A673 (cell line): ENCODE results near the gene SSR1. TPM values are rescaled to one million over a fixed set of nuclear protein-coding genes. Genes with fewer than 3 reads are reported as not detected.
A peak's percentile ranks its signal among the peaks of the same experiment; 100 is the strongest.

Experiments
- BruUV-seq: library from RNA; stranded (reverse); fragments of 400-500 nt; replicated peaks from 2 replicates; lab custom pipeline; 2021; lab: Mats Ljungman, UMichigan
- CTCF ChIA-PET: fragments of 300-600 bp; sonication (Branson Sonifier 250); formaldehyde crosslinking; loops from one replicate; lab custom pipeline; 2022; ENCODE audit warnings: antibody characterized with exemption; lab: Charles Lee
- POLR2A ChIA-PET: fragments of 300-600 bp; sonication (Branson Sonifier 250); formaldehyde crosslinking; loops from one replicate; lab custom pipeline; 2022; ENCODE audit warnings: antibody characterized with exemption; ENCODE audit not compliant: low non-redundant PET; lab: Charles Lee
- DNase-seq: peaks from one replicate; pipeline ENCODE4 v3.0.0-alpha.2; 2015; ENCODE audit warnings: low spot score
- H3K27ac ChIP-seq: fragments of 200-600 bp; sonication (generic); 2 replicates; pipeline ENCODE4 v1.5.1; 2016; ENCODE audit warnings: mixed run types, low read depth, mild to moderate bottlenecking, mixed read lengths, antibody characterized with exemption, low read length; ENCODE audit not compliant: poor library complexity, severe bottlenecking
- H3K27me3 ChIP-seq: fragments of 200-600 bp; sonication (generic); replicated peaks from 2 replicates; pipeline ENCODE4 v1.6.1; 2017; ENCODE audit warnings: mixed run types, low read depth, mild to moderate bottlenecking, mixed read lengths, antibody characterized with exemption, low read length; ENCODE audit not compliant: insufficient read depth, poor library complexity
- H3K36me3 ChIP-seq: fragments of 200-600 bp; sonication (generic); 2 replicates; pipeline ENCODE4 v1.6.1; 2016; ENCODE audit warnings: mixed run types, mild to moderate bottlenecking, mixed read lengths, antibody characterized with exemption, low read length; ENCODE audit not compliant: insufficient read depth, poor library complexity, severe bottlenecking
- H3K4me1 ChIP-seq: fragments of 200-600 bp; sonication (generic); 2 replicates; pipeline ENCODE4 v1.6.1; 2017; ENCODE audit warnings: mixed run types, mild to moderate bottlenecking, mixed read lengths, antibody characterized with exemption, low read length; ENCODE audit not compliant: insufficient read depth, poor library complexity, severe bottlenecking
- H3K4me3 ChIP-seq: fragments of 200-600 bp; sonication (generic); 2 replicates; pipeline ENCODE4 v1.5.1; 2016; ENCODE audit warnings: low read depth, mixed run types, mild to moderate bottlenecking, mixed read lengths, low read length; ENCODE audit not compliant: poor library complexity, severe bottlenecking
- H3K9me3 ChIP-seq: fragments of 200-600 bp; sonication (generic); 2 replicates; pipeline ENCODE4 v1.6.1; 2016; ENCODE audit warnings: mixed run types, low read depth, mild to moderate bottlenecking, mixed read lengths, antibody characterized with exemption, low read length; ENCODE audit not compliant: poor library complexity, severe bottlenecking
- CTCF ChIP-seq: fragments of 300-800, 200-600 bp; sonication (generic); conservative IDR thresholded peaks from 2 replicates; pipeline ENCODE4 v1.5.1; 2017; ENCODE audit warnings: low read depth, mild to moderate bottlenecking, antibody characterized with exemption, low read length, moderate library complexity, mixed read lengths
- EZH2 ChIP-seq: fragments of 200-600 bp; sonication (generic); IDR thresholded peaks from 2 replicates; pipeline ENCODE4 v1.6.1; 2017; ENCODE audit warnings: borderline replicate concordance, low read depth, mild to moderate bottlenecking, mixed read lengths, antibody characterized with exemption, low read length; ENCODE audit not compliant: poor library complexity, severe bottlenecking
- intact Hi-C: fragments of 100-400 bp; cut with micrococcal nuclease; formaldehyde crosslinking; loops from one replicate; pipeline ENCODE4 v1.10.0; 2022; ENCODE audit not compliant: unreplicated experiment
- total RNA-seq: library from RNA; stranded (reverse); gene quantifications from 2 replicates; pipeline ENCODE4 v1.2.3, GENCODE V29; 2021

SSR1 gene
- total RNA-seq, 1 experiment from 2014 or later, result 161 TPM

GRCh38 chr6:7314414-7314813, 1.4 kb upstream of the SSR1 start:
- no peak overlapping the region for H3K27ac ChIP-seq
- intact Hi-C loops, result no loop called here

GRCh38 chr6:7313505-7314165, 636 bp upstream of the SSR1 start:
- CTCF ChIA-PET, result no interaction called here
- no peaks in the 10 kb centered on the region for H3K9me3 ChIP-seq
- peak overlapping the region; percentile 59 for H3K27ac ChIP-seq
- H3K4me1 ChIP-seq, result no peaks in the 10 kb centered on the region
- H3K4me3 ChIP-seq, result peak overlapping the region; percentile 85
- H3K27me3 ChIP-seq, result no peaks in the 10 kb centered on the region
- POLR2A ChIA-PET, result no interaction called here
- peaks cover 18% of the 10 kb centered on the region for H3K36me3 ChIP-seq
- TF ChIP-seq CTCF (no peak), EZH2 (no peak)
- TSS peak; percentile 98 for BruUV-seq
- intact Hi-C loops, result loop anchor here (2.0 kb wide), 1 partner anchor 77 kb away; no protein-coding TSS in a partner anchor
- DNase-seq, result no peak

More at GRCh38 chr6:7314414-7314813, 1.4 kb upstream of the SSR1 start:
- TF ChIP-seq CTCF (no peak), EZH2 (no peak)
- H3K4me1 ChIP-seq, result no peaks in the 10 kb centered on the region
- ChIA-PET CTCF (no interaction called here), POLR2A (no interaction called here)
- H3K9me3 ChIP-seq, result no peaks in the 10 kb centered on the region
- no peaks in the 10 kb centered on the region for H3K27me3 ChIP-seq
- BruUV-seq, result no TSS peak
- H3K36me3 ChIP-seq, result peaks cover 10% of the 10 kb centered on the region
- no peak overlapping the region for H3K4me3 ChIP-seq
- no peak for DNase-seq

- H3K9me3 ChIP-seq, result no peaks in the 10 kb centered on the region
- H3K4me3 ChIP-seq, result peak overlapping the region; percentile 85
- H3K4me1 ChIP-seq, result no peaks in the 10 kb centered on the region
- no TSS peak for BruUV-seq
- no peaks in the 10 kb centered on the region for H3K27me3 ChIP-seq
- intact Hi-C loops, result loop anchor here (2.0 kb wide), 1 partner anchor 79 kb away; no protein-coding TSS in a partner anchor
- DNase-seq, result peak; percentile 52
- ChIA-PET POLR2A (interaction anchor here (0.6 kb wide), 2 partner anchors 96 to 796 kb away, joined by 9 to 10 read pairs; no protein-coding TSS in a partner anchor), CTCF (no interaction called here)
- peaks cover 33% of the 10 kb centered on the region for H3K36me3 ChIP-seq
- H3K27ac ChIP-seq, result peak overlapping the region; percentile 85
- no peak for TF ChIP-seq CTCF
- no peak for TF ChIP-seq EZH2
Observed at GRCh38 chr6:7311917-7312615, 933 bp downstream of the SSR1 start.
